Stimulated activated effector memory CD8-positive, alpha-beta T cell treated with anti-CD3 and anti-CD28 coated beads, Interleukin-12 subunit alpha, Interleukin-12 subunit beta, amount 100 ng/mL, for 72 hours (primary cell): ENCODE results near the gene ZNF423.

Experiments
- ATAC-seq: fragments of 150-1000 bp; cut with Tn5 transposase; 2 replicates; pipeline ENCODE4 v1.10.0; 2021
- DNase-seq, 2 donors: peaks; one replicate each; pipeline ENCODE4 v3.0.0; 2021 to 2022; ENCODE audit warnings: low spot score in 2 of 2
- H3K27ac Mint-ChIP-seq: one replicate; pipeline ENCODE4 v1.8.0; 2022; ENCODE audit warnings: mild to moderate bottlenecking, mixed read lengths
- H3K36me3 Mint-ChIP-seq: one replicate; pipeline ENCODE4 v1.8.0; 2022; ENCODE audit warnings: mild to moderate bottlenecking, mixed read lengths
- H3K4me1 Mint-ChIP-seq: one replicate; pipeline ENCODE4 v1.8.0; 2022; ENCODE audit warnings: mixed read lengths
- H3K4me3 Mint-ChIP-seq: one replicate; pipeline ENCODE4 v1.8.0; 2022; ENCODE audit warnings: mild to moderate bottlenecking, mixed read lengths
- H3K9me3 Mint-ChIP-seq: one replicate; pipeline ENCODE4 v1.8.0; 2022; ENCODE audit warnings: mixed read lengths

The ZNF423 gene

DNA sequence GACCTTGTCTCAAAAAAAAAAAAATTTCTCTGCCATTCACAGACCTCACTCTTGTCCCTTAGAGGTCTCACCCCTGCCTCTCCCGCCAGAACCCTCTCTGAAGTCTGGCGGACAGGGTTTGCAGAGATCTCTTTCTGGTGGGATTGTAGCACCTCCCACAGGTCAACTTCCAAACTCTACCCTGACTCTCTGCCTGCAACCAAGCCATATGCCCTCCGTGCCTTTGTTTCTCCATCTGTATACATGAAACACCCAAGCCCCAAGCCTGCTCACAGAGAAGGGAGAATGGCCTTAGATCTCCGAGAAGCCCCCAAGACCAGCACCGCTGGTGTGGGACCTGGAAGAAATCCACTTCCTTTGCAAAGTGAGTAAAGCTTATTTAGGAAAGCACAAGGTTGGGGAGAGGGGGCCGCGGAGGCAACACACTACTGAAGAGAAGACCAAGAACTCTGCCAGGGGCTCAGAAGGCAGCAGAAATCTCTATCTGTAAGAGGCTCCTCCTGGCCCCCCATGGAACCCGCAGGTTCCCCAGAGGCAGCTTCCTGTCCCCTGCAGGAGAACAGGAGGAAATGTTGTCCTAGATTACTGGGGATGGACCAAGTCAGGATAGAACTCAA lies 262.4 kb downstream of the ZNF423 start:
- Mint-ChIP-seq H3K27ac (no peak overlapping the region), H3K4me3 (no peak overlapping the region), H3K9me3 (no peaks in the 10 kb centered on the region), H3K36me3 (no peaks in the 10 kb centered on the region), H3K4me1 (no peaks in the 10 kb centered on the region)
- DNase-seq (no peak), ATAC-seq (no peak)

DNA sequence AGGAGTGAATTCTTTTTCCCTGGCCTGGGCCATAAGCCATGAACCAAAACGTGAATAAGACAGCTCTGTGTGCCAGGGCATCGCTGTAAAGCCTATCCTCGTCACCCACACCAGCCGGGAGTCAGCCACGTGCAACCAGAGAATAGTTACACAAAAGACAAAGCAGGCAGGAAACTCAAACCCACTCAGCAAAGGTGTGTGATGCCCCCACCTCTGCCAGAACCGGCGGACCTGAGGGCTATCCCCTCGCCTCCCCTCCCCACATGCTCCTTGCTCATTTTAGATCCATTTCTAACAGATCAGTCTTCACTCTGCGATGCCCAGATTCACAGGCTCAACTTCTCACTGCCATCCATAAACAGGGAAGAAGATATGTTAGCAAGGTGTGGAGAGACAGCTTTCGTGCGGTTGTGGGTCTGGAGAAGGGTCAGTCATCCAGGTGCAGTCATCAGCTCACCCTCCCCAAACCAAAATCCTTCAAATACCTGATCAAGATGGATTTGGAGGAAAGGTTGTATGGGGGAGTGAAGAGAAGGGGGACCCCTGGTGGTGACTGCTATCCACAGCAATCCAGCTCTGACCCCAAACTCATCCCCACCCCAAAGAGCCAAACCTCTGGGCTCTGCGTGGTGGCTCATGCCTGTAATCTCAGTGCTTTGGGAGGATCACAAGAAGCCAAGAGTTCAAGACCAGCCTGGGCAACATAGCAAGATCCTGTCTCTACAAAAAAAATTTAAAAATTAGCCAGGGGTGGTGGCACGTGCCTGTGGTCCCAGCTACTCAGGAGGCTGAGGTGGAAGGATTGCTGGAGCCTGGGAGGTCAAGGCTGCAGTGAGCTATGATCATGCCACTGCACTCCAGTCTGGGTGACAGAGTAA lies 263.1 kb downstream of the ZNF423 start:
- H3K4me3 Mint-ChIP-seq, result no peak overlapping the region
- no peak overlapping the region for H3K27ac Mint-ChIP-seq
- H3K36me3 Mint-ChIP-seq, result no peaks in the 10 kb centered on the region
- DNase-seq (peak in 1 of 2 donors; percentile 52), ATAC-seq (peak; percentile 42)
- no peaks in the 10 kb centered on the region for H3K9me3 Mint-ChIP-seq
- H3K4me1 Mint-ChIP-seq, result no peaks in the 10 kb centered on the region

- no peaks in the 10 kb centered on the region for H3K4me1 Mint-ChIP-seq
- DNase-seq (no peak), ATAC-seq (no peak)
- H3K36me3 Mint-ChIP-seq, result no peaks in the 10 kb centered on the region
- no peak overlapping the region for H3K4me3 Mint-ChIP-seq
- H3K27ac Mint-ChIP-seq, result no peak overlapping the region
- no peaks in the 10 kb centered on the region for H3K9me3 Mint-ChIP-seq
These were observed 265.6 kb downstream of the ZNF423 start for GRCh38 chr16:49590166-49590871.

DNA sequence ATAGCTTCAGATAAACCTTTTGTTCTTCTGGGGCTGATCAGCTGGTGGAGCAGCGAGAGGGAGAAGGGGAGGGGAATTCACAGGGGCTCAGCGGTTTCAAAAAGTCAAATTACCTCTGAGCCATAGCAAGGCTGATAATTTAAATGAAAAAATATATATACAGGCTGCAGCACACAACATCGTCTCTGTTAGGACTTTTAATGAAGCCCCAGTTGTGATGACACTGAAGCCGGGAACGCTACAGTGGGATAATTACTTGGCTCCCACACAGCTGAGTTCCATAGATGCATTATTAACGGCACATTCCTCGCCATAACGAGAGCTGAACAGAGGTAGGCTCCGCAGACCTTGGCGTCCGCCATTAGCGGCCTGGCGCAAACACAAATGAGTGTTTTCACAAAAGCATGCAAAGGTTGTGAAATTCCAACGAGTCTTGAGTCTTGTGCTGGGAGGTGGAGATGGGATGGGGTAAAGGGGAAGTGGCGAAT lies 266.3 kb downstream of the ZNF423 start:
- DNase-seq, result no peak
- no peak for ATAC-seq
- H3K4me3 Mint-ChIP-seq, result no peak overlapping the region
- H3K9me3 Mint-ChIP-seq, result no peaks in the 10 kb centered on the region
- no peaks in the 10 kb centered on the region for H3K36me3 Mint-ChIP-seq
- H3K27ac Mint-ChIP-seq, result no peak overlapping the region
- H3K4me1 Mint-ChIP-seq, result no peaks in the 10 kb centered on the region

DNA sequence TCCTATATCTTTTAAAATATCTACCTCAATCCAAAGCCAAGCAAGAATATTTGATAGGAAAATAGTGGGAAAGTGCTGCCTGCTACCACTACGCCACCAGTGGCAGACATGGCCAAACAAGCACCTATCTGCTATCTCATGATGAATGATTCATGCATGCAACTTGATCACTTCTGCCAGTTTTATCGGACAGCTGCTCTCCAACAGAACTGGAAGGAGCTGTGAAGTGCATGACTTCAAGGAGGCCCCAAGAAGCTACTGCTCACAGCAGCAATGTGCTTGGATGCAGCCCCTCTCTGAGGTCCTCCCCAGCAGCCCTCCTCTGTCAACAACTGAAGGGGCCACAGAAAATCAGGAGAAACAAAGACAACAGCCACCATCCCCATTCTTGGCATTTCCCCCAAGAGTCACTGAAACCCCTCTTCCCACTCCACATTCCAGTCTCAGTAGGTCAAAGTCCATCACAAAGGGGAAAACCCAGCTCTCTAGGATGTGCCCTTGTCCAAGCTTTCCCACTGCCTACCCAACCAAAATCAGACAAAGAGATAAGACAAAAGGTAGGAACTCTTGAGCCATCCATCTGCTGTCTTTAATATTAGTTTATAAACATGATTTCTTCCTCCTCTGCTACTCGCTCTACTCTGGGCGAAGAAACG lies 267.1 kb downstream of the ZNF423 start:
- no peak for ATAC-seq
- no peak overlapping the region for H3K27ac Mint-ChIP-seq
- H3K36me3 Mint-ChIP-seq, result no peaks in the 10 kb centered on the region
- no peak for DNase-seq
- H3K4me1 Mint-ChIP-seq, result no peaks in the 10 kb centered on the region
- no peak overlapping the region for H3K4me3 Mint-ChIP-seq
- no peaks in the 10 kb centered on the region for H3K9me3 Mint-ChIP-seq

DNA sequence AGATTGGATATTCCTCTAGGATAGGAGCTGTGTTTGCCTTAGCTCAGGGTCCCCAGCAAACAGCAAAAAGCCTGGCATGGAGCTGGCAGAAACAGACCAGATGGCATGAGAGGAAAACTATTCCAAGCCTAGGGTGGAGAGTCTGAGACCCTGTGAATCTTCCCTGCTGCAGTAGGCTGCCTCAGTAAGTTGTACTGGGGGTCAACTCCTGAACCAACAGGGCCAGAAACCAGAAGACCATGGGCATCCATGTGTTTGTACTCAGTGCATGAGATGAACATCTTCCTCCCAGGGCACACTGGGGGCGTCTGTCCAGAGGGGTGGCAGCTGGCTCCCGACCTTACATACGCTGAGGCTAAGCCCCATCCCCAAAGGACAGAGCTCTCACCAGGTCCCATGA lies 267.9 kb downstream of the ZNF423 start:
- DNase-seq, result no peak
- Mint-ChIP-seq H3K4me3 (no peak overlapping the region), H3K36me3 (no peaks in the 10 kb centered on the region), H3K4me1 (no peaks in the 10 kb centered on the region), H3K9me3 (no peaks in the 10 kb centered on the region), H3K27ac (no peak overlapping the region)
- ATAC-seq, result no peak

DNA sequence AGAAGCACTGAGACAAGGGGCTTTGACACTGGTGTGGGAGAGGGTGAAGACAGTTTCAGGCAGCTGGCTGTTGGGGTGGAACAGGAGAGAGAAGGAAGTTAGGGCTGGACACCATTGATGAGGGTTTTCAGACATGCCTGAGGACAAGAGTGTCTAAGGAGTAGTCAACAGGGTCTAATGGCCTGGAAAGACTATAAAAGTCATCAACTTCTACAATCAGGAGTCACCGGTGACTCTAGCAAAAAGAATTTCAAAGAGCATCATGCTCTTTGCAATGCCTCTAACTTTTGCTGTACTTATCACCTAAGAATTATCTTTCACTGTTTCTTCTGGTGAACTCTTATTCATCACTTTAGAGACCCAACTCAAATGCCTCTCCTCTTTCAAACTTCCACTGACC lies 268.4 kb downstream of the ZNF423 start:
- Mint-ChIP-seq H3K9me3 (no peaks in the 10 kb centered on the region), H3K4me3 (no peak overlapping the region), H3K4me1 (no peaks in the 10 kb centered on the region), H3K36me3 (no peaks in the 10 kb centered on the region), H3K27ac (no peak overlapping the region)
- ATAC-seq (no peak), DNase-seq (no peak)

DNA sequence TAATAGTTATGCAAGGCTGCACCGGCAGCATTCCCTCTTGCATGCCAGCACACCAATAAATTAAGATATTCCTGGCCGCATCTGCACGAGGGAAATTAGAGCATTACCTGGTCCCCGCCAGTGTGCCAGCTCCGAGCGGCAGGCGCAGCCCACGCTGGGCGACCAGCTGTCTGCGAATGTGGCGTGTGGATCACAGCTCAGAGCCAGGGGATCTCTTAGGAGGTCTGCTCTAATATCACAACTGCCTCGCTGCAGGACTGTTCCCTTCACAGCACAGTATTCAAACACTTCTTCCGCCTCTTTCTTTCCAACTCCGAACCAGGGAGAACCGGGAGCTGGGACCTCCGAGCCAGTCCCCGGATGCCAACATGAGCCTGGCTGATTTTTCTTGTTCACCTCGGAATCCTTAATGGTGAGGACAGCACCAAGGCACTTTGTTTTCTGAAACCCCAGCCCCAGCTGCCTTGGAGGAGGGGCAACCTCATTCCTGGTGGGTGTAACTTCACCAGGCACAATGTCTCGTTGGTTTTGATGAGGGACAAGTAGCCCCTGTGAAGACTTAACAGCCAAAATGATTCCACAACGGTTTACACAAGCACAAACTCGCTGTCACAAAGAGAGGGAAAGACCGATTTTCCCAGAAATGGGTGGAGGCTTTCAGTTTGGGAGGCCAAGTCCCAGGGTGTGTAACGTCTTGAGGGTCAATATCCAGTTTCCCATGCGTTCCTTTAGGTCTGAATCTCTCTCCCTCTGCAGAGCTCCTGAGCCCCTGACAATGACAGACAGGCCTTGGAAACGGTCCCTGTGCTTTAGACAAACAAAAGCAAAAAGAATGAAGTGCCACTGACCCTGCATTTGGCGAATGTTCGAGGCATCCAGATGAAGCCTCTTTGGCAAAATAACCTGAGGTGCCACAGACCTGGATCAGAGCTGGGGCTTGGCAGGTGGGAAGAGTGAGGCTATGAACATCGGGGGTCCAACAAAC lies 269.2 kb downstream of the ZNF423 start:
- Mint-ChIP-seq H3K9me3 (no peaks in the 10 kb centered on the region), H3K4me1 (no peaks in the 10 kb centered on the region), H3K27ac (no peak overlapping the region), H3K36me3 (no peaks in the 10 kb centered on the region), H3K4me3 (no peak overlapping the region)
- DNase-seq (no peak), ATAC-seq (no peak)

GRCh38 chr16:49585143-49585832 lies 270.6 kb downstream of the ZNF423 start:
- no peak overlapping the region for H3K27ac Mint-ChIP-seq
- H3K4me1 Mint-ChIP-seq, result no peaks in the 10 kb centered on the region
- H3K4me3 Mint-ChIP-seq, result no peak overlapping the region
- H3K36me3 Mint-ChIP-seq, result no peaks in the 10 kb centered on the region
- DNase-seq (no peak), ATAC-seq (no peak)
- H3K9me3 Mint-ChIP-seq, result no peaks in the 10 kb centered on the region

- DNase-seq (no peak), ATAC-seq (no peak)
- H3K9me3 Mint-ChIP-seq, result no peaks in the 10 kb centered on the region
- H3K4me3 Mint-ChIP-seq, result no peak overlapping the region
- no peaks in the 10 kb centered on the region for H3K36me3 Mint-ChIP-seq
- H3K27ac Mint-ChIP-seq, result no peak overlapping the region
- H3K4me1 Mint-ChIP-seq, result no peaks in the 10 kb centered on the region
These were observed 272.0 kb downstream of the ZNF423 start for GRCh38 chr16:49583911-49584310.

- ATAC-seq (no peak), DNase-seq (no peak)
- H3K36me3 Mint-ChIP-seq, result no peaks in the 10 kb centered on the region
- no peaks in the 10 kb centered on the region for H3K9me3 Mint-ChIP-seq
- H3K4me3 Mint-ChIP-seq, result no peak overlapping the region
- H3K27ac Mint-ChIP-seq, result no peak overlapping the region
- no peaks in the 10 kb centered on the region for H3K4me1 Mint-ChIP-seq
These were observed 274.1 kb downstream of the ZNF423 start for GRCh38 chr16:49581630-49582298.

- Mint-ChIP-seq H3K4me3 (no peak overlapping the region), H3K4me1 (no peaks in the 10 kb centered on the region), H3K9me3 (no peaks in the 10 kb centered on the region), H3K27ac (no peak overlapping the region), H3K36me3 (no peaks in the 10 kb centered on the region)
- DNase-seq, result no peak
- no peak for ATAC-seq
These were observed 275.1 kb downstream of the ZNF423 start for GRCh38 chr16:49580751-49581303.

DNA sequence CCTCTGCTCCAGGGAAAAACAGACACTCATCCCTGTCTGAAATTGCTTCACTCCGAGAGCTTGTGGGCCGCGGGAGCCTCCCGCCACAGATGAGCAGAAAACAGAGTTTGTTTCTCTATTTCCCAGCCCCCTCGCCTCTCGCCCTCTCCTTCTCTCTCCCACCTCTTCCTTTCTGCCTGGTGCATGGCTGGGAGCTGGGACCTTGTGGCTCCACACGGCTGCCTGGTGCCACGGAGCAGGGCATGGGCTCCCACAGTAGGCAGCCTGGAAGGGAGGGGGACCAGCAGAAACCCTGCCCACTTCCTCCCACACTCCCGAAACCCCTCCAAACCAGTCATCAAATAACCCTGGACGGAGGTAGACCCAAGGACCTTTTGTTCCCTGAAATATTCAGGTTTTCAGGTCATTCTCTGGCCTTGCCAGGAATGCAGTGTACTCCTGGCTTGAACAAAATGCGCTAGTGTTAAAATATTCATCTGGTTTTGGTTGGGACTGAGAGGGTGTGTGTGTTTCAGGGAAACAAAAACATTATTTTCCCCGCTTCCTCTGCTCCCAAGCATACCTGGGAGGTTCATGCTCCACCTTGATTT lies 277.4 kb downstream of the ZNF423 start:
- DNase-seq, result no peak
- no peak overlapping the region for H3K27ac Mint-ChIP-seq
- H3K4me3 Mint-ChIP-seq, result no peak overlapping the region
- ATAC-seq, result no peak
- H3K36me3 Mint-ChIP-seq, result no peaks in the 10 kb centered on the region
- no peaks in the 10 kb centered on the region for H3K4me1 Mint-ChIP-seq
- no peaks in the 10 kb centered on the region for H3K9me3 Mint-ChIP-seq
